HG02588 (cell line): ENCODE measurements around the gene GJC2.
"Not testable (repeated sequence)": the region's sequence is repeated elsewhere in the genome, so short reads cannot be mapped to it uniquely, and the experiment has no call there.

Experiments
- ATAC-seq: cut with Tn5 transposase; IDR thresholded peaks from one replicate; pipeline ENCODE4 v1.9.1; 2021; ENCODE audit warnings: mild to moderate bottlenecking, moderate library complexity; ENCODE audit not compliant: unreplicated experiment

GJC2 gene

GRCh38 chr1:228149406-228150119 lies at the start of gene GJC2:
Gene GJC2, plus strand, starts transcription at chr1:228149930. Its CDS starts 7,829 bp downstream, at chr1:228157759.
- ATAC-seq = no peak

- no peak for ATAC-seq
Observed at GRCh38 chr1:228100822-228101613, 48.7 kb upstream of the GJC2 start.

GRCh38 chr1:228101614-228101993 lies 48.1 kb upstream of the GJC2 start:
- no peak for ATAC-seq

GRCh38 chr1:228101994-228102790 lies 47.5 kb upstream of the GJC2 start:
- peak; percentile 18 for ATAC-seq

GRCh38 chr1:228102791-228103620 lies 46.7 kb upstream of the GJC2 start, which contains the start of gene C1orf35:
Gene C1orf35, minus strand, starts transcription at chr1:228103325. Its CDS starts 98 bp downstream, at chr1:228103227.
- ATAC-seq = peak; percentile 68

GRCh38 chr1:228104526-228105269 lies 45.0 kb upstream of the GJC2 start:
- no peak for ATAC-seq

GRCh38 chr1:228105270-228105995 lies 44.3 kb upstream of the GJC2 start:
- ATAC-seq = no peak

- ATAC-seq = no peak
Observed at GRCh38 chr1:228105996-228106799, 43.5 kb upstream of the GJC2 start.

GRCh38 chr1:228106800-228107054 lies 43.0 kb upstream of the GJC2 start:
- no peak for ATAC-seq

GRCh38 chr1:228107636-228108035 lies 42.1 kb upstream of the GJC2 start:
- no peak for ATAC-seq

GRCh38 chr1:228108055-228108690 lies 41.6 kb upstream of the GJC2 start:
- no peak for ATAC-seq

GRCh38 chr1:228108742-228109072 lies 41.0 kb upstream of the GJC2 start:
- ATAC-seq = no peak

GRCh38 chr1:228109073-228109961 lies 40.4 kb upstream of the GJC2 start, which contains the start of gene MRPL55:
Gene MRPL55, minus strand, starts transcription at chr1:228109299. Its CDS starts 1,039 bp downstream, at chr1:228108260.
- peak; percentile 90 for ATAC-seq

- ATAC-seq = no peak
Observed at GRCh38 chr1:228109962-228110488, 39.7 kb upstream of the GJC2 start.

GRCh38 chr1:228110556-228110955 lies 39.2 kb upstream of the GJC2 start:
- no peak for ATAC-seq

GRCh38 chr1:228111315-228111714 lies 38.4 kb upstream of the GJC2 start:
- ATAC-seq = not testable (repeated sequence)

GRCh38 chr1:228112167-228112566 lies 37.6 kb upstream of the GJC2 start:
- no peak for ATAC-seq
